ENCODE results near the gene GALNTL6.
"Not testable (repeated sequence)": the region's sequence is repeated elsewhere in the genome, so short reads cannot be mapped to it uniquely, and the experiment has no call there.

The GALNTL6 gene

GRCh38 chr4:172688534-172688933 lies 875.3 kb downstream of the GALNTL6 start:
- no peak for DNase-seq

GRCh38 chr4:172691552-172691951 lies 878.3 kb downstream of the GALNTL6 start:
- no peak for DNase-seq

- DNase-seq = no peak
Measured at GRCh38 chr4:172692701-172693100, 879.5 kb downstream of the GALNTL6 start.

GRCh38 chr4:172698256-172698655 lies 885.1 kb downstream of the GALNTL6 start:
- no peak for DNase-seq

GRCh38 chr4:172705565-172705964 lies 892.4 kb downstream of the GALNTL6 start:
- no peak for DNase-seq

- no peak for DNase-seq
Measured at GRCh38 chr4:172706000-172706399, 892.8 kb downstream of the GALNTL6 start.

GRCh38 chr4:172707622-172708021 lies 894.4 kb downstream of the GALNTL6 start:
- DNase-seq = no peak

- DNase-seq = no peak
Measured at GRCh38 chr4:172708184-172708583, 895.0 kb downstream of the GALNTL6 start.

GRCh38 chr4:172709376-172709775 lies 896.2 kb downstream of the GALNTL6 start:
- DNase-seq = no peak

- no peak for DNase-seq
Measured at GRCh38 chr4:172716291-172716690, 903.1 kb downstream of the GALNTL6 start.

GRCh38 chr4:172721659-172722058 lies 908.5 kb downstream of the GALNTL6 start:
- DNase-seq = no peak

GRCh38 chr4:172725581-172725980 lies 912.4 kb downstream of the GALNTL6 start:
- no peak for DNase-seq

GRCh38 chr4:172726001-172726423 lies 912.8 kb downstream of the GALNTL6 start:
- DNase-seq = no peak

- no peak for DNase-seq
Measured at GRCh38 chr4:172727631-172728030, 914.4 kb downstream of the GALNTL6 start.

GRCh38 chr4:172733645-172734044 lies 920.4 kb downstream of the GALNTL6 start:
- not testable (repeated sequence) for DNase-seq

- no peak for DNase-seq
Measured at GRCh38 chr4:172734555-172734954, 921.4 kb downstream of the GALNTL6 start.

GRCh38 chr4:172736046-172736445 lies 922.8 kb downstream of the GALNTL6 start:
- DNase-seq = no peak

GRCh38 chr4:172740434-172740833 lies 927.2 kb downstream of the GALNTL6 start:
- DNase-seq = no peak

- DNase-seq = no peak
Measured at GRCh38 chr4:172750910-172751309, 937.7 kb downstream of the GALNTL6 start.

GRCh38 chr4:172751550-172751949 lies 938.3 kb downstream of the GALNTL6 start:
- no peak for DNase-seq

- DNase-seq = no peak
Measured at GRCh38 chr4:172758586-172759340, 945.6 kb downstream of the GALNTL6 start.

GRCh38 chr4:172760512-172760911 lies 947.3 kb downstream of the GALNTL6 start:
- DNase-seq = no peak

- no peak for DNase-seq
Measured at GRCh38 chr4:172762895-172763294, 949.7 kb downstream of the GALNTL6 start.

GRCh38 chr4:172770787-172771186 lies 957.6 kb downstream of the GALNTL6 start:
- DNase-seq = no peak

- DNase-seq = no peak
Measured at GRCh38 chr4:172772781-172773180, 959.6 kb downstream of the GALNTL6 start.
